Measurements from ENCODE around the gene TGOLN2.

- TF ChIP-seq POLR2AphosphoS5 (IDR thresholded peaks at IDR 0.05) = no peak
- TF ChIP-seq, protein P1, sequence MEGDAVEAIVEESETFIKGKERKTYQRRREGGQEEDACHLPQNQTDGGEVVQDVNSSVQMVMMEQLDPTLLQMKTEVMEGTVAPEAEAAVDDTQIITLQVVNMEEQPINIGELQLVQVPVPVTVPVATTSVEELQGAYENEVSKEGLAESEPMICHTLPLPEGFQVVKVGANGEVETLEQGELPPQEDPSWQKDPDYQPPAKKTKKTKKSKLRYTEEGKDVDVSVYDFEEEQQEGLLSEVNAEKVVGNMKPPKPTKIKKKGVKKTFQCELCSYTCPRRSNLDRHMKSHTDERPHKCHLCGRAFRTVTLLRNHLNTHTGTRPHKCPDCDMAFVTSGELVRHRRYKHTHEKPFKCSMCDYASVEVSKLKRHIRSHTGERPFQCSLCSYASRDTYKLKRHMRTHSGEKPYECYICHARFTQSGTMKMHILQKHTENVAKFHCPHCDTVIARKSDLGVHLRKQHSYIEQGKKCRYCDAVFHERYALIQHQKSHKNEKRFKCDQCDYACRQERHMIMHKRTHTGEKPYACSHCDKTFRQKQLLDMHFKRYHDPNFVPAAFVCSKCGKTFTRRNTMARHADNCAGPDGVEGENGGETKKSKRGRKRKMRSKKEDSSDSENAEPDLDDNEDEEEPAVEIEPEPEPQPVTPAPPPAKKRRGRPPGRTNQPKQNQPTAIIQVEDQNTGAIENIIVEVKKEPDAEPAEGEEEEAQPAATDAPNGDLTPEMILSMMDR (IDR thresholded peaks at IDR 0.05) = no peak
Measured at GRCh38 chr2:85353876-85354285, 26.1 kb upstream of the TGOLN2 start.

Measured in prostate gland (tissue), 2 donors.